K562 (cell line): ENCODE results near the gene CCDC141.

Source experiments
- EP300 ChIP-seq: IDR thresholded peaks from 2 replicates; pipeline ENCODE4 v1.6.1; 2012; ENCODE audit warnings: low read length, improper control_type of control experiment
- EZH2 ChIP-seq: IDR thresholded peaks from 2 replicates; pipeline ENCODE4 v1.6.1; 2012; ENCODE audit warnings: low read depth, mild to moderate bottlenecking, inconsistent platforms, low read length, borderline replicate concordance
- HCFC1 ChIP-seq: IDR thresholded peaks from 2 replicates; pipeline ENCODE4 v1.6.1; 2012; ENCODE audit warnings: low read depth, low read length, improper control_type of control experiment
- MAZ ChIP-seq, 2 experiments: fragments of 450-650 bp in 1 of 2; sonication (generic) in 1 of 2; formaldehyde crosslinking; IDR thresholded peaks in 1 of 2; conservative IDR thresholded peaks in 1 of 2; 2 replicates each; pipeline versions ENCODE4 v1.4.0 to v1.5.0; 2020; ENCODE audit warnings: mild to moderate bottlenecking in 1 of 2, missing genetic modification reagents in 1 of 2
- NR2C2 ChIP-seq, 2 experiments: fragments of 200-800 bp in 1 of 2; sonication (Bioruptor generic) in 1 of 2; sonication (generic) in 1 of 2; formaldehyde crosslinking in 1 of 2; IDR thresholded peaks; 2 replicates each; pipeline versions ENCODE4 v1.6.1 to v1.8.0; 2016 to 2022; ENCODE audit warnings: mild to moderate bottlenecking in 1 of 2, missing compliant biosample characterization in 1 of 2, missing genetic modification characterization in 1 of 2, missing genetic modification reagents in 1 of 2
- SLC30A9 ChIP-seq: fragments of 250-450 bp; sonication (Bioruptor Pico); IDR thresholded peaks from 2 replicates; pipeline ENCODE4 v1.8.0; 2022; ENCODE audit warnings: mild to moderate bottlenecking, moderate library complexity
- TAF9B ChIP-seq: fragments of 450-650 bp; IDR thresholded peaks from 2 replicates; pipeline ENCODE4 v1.6.1; 2018; ENCODE audit warnings: mild to moderate bottlenecking; ENCODE audit not compliant: partially characterized antibody
- TEAD4 ChIP-seq, 2 experiments: sonication (generic) in 1 of 2; formaldehyde crosslinking in 1 of 2; IDR thresholded peaks; 2 replicates each; pipeline versions ENCODE4 v1.6.1 to v1.8.0; 2012 to 2022; ENCODE audit warnings: borderline replicate concordance in 1 of 2, inconsistent platforms in 1 of 2, low read length in 1 of 2, mild to moderate bottlenecking in 1 of 2, missing genetic modification reagents in 1 of 2
- ZNF133 ChIP-seq: fragments of 250-450 bp; sonication (Bioruptor Pico); IDR thresholded peaks from 2 replicates; pipeline ENCODE4 v1.4.0; 2020; ENCODE audit warnings: mild to moderate bottlenecking
- ZNF23 ChIP-seq: fragments of 250-450 bp; sonication (Bioruptor Pico); IDR thresholded peaks from 2 replicates; pipeline ENCODE4 v1.4.0; 2020; ENCODE audit warnings: mild to moderate bottlenecking
- ZNF274 ChIP-seq: IDR thresholded peaks from 2 replicates; pipeline ENCODE4 v1.6.1; 2011; ENCODE audit warnings: low read depth, mild to moderate bottlenecking, low read length, moderate library complexity, borderline replicate concordance
- TF ChIP-seq, protein P1 (sequence below): fragments of 250-450 bp; sonication (Bioruptor Pico); IDR thresholded peaks from 2 replicates; pipeline ENCODE4 v1.5.0; 2021; ENCODE audit warnings: mild to moderate bottlenecking, borderline replicate concordance
- TF ChIP-seq, protein P2 (sequence below), 3 experiments: IDR thresholded peaks in 2 of 3; conservative IDR thresholded peaks in 1 of 3; 2 replicates each; pipeline ENCODE4 v1.5.1; 2011 to 2012; ENCODE audit warnings: low read length in 3 of 3, mild to moderate bottlenecking in 3 of 3, control low read depth in 2 of 3, improper control_type of control experiment in 1 of 3, inconsistent platforms in 1 of 3, low read depth in 1 of 3, mixed read lengths in 1 of 3, moderate library complexity in 1 of 3; ENCODE audit not compliant: insufficient read depth in 2 of 3

DNA sequence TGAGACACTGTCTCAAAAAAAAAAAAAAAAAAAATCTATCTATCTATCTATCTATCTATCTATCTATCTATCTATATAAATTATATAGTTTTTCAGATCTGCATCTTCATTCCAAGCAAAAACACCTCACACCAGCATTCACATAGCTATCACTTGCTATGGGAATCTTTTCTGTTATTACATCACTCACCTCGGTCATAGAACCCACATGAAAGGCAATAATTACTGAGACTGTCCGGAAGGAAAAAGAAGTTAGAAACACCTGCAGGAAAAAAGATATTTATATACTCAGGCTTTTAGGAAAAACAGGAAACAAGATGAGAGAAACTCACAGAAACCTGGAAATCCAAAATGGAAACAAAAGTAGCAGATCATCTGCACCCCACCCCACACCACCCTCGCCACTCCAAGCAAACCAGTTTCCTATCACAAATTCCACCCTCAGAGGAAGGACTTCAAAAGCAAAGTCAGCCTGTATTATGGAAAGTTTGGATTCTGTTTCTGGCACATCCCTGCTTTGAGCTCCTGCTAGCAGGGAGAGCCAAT is 21.9 kb upstream of the CCDC141 start:
- TF ChIP-seq, protein P1, sequence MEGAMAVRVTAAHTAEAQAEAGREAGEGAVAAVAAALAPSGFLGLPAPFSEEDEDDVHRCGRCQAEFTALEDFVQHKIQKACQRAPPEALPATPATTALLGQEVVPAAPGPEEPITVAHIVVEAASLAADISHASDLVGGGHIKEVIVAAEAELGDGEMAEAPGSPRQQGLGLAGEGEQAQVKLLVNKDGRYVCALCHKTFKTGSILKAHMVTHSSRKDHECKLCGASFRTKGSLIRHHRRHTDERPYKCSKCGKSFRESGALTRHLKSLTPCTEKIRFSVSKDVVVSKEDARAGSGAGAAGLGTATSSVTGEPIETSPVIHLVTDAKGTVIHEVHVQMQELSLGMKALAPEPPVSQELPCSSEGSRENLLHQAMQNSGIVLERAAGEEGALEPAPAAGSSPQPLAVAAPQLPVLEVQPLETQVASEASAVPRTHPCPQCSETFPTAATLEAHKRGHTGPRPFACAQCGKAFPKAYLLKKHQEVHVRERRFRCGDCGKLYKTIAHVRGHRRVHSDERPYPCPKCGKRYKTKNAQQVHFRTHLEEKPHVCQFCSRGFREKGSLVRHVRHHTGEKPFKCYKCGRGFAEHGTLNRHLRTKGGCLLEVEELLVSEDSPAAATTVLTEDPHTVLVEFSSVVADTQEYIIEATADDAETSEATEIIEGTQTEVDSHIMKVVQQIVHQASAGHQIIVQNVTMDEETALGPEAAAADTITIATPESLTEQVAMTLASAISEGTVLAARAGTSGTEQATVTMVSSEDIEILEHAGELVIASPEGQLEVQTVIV (CRISPR knock-in tag), result no peak
- TF ChIP-seq ZNF274, result no peak
- no peak for TF ChIP-seq SLC30A9 (CRISPR knock-in tag)
- TF ChIP-seq, protein P2, sequence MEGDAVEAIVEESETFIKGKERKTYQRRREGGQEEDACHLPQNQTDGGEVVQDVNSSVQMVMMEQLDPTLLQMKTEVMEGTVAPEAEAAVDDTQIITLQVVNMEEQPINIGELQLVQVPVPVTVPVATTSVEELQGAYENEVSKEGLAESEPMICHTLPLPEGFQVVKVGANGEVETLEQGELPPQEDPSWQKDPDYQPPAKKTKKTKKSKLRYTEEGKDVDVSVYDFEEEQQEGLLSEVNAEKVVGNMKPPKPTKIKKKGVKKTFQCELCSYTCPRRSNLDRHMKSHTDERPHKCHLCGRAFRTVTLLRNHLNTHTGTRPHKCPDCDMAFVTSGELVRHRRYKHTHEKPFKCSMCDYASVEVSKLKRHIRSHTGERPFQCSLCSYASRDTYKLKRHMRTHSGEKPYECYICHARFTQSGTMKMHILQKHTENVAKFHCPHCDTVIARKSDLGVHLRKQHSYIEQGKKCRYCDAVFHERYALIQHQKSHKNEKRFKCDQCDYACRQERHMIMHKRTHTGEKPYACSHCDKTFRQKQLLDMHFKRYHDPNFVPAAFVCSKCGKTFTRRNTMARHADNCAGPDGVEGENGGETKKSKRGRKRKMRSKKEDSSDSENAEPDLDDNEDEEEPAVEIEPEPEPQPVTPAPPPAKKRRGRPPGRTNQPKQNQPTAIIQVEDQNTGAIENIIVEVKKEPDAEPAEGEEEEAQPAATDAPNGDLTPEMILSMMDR (IDR thresholded peaks at IDR 0.05 in 2 of 3, conservative IDR thresholded peaks at IDR 0.05 in 1 of 3; ENCODE audit: insufficient read depth in 2 of 3, low read depth in 1 of 3, low read length in 3 of 3), result no peak
- TF ChIP-seq TEAD4 (IDR thresholded peaks at IDR 0.05; ENCODE audit: low read length), result no peak
- no peak for TF ChIP-seq TEAD4 (CRISPR knock-in tag; IDR thresholded peaks at IDR 0.05; ENCODE audit: borderline replicate concordance)
- no peak for TF ChIP-seq NR2C2 (CRISPR knock-in tag; IDR thresholded peaks at IDR 0.05)
- TF ChIP-seq NR2C2 (tag; IDR thresholded peaks at IDR 0.05), result no peak
- TF ChIP-seq MAZ (CRISPR knock-in tag; conservative IDR thresholded peaks at IDR 0.05 in 1 of 2, IDR thresholded peaks at IDR 0.05 in 1 of 2), result no peak
- TF ChIP-seq TAF9B, result no peak
- no peak for TF ChIP-seq HCFC1
- no peak for TF ChIP-seq EP300
- TF ChIP-seq EZH2, result no peak
- TF ChIP-seq ZNF23 (CRISPR knock-in tag), result no peak
- TF ChIP-seq ZNF133 (CRISPR knock-in tag), result no peak
